ENCODE data around the gene NEK11. TPM values are rescaled to one million over a fixed set of nuclear protein-coding genes. Genes with fewer than 3 reads are reported as not detected.

The NEK11 gene
- polyA plus RNA-seq, 1 of the 3 experiments (the other 2 are of a cell fraction) = 4.7 TPM

DNA sequence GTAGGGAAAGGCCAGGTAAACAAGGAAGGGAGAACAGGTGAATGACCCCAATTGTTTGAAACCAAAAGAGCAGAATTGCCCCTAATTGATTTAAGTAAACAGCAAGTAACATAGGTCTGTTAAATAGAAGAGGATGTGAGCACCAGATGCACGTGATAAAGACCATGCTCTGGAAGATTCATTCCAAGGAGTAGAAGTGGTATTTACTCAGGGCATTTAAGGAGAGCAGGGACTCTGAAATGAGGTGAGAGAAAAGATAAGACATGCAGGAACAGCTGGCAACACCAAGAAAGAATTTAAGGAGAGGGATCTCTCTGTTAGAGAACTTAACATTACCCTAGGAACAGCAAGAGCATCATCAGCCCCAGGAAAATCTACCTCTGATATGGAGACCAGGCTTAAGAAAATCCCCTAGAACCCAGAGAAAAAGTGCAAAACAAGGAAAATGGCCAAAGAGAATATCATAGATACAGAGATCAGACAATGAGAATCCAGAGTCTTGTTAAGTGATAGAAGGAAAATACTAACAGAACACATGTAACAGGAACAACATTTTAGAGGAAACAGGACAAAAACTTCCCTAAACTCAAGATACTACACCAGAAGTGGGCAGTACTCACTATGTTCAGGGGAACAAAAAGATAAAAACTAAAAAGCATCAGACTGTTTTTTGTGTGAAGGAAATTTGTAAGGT lies 361.3 kb downstream of the NEK11 start (continued):
- TF ChIP-seq JUND (IDR thresholded peaks at IDR 0.05) = no peak
- no peak for TF ChIP-seq MXI1 (IDR thresholded peaks at IDR 0.05; ENCODE audit: low read depth, low read length)
- no peak for TF ChIP-seq GATA2 (CRISPR knock-in tag; IDR thresholded peaks at IDR 0.05)
- TF ChIP-seq FOXM1 (IDR thresholded peaks at IDR 0.05; ENCODE audit: low read depth) = no peak
- TF ChIP-seq CHD2 (IDR thresholded peaks at IDR 0.05; ENCODE audit: low read length, partially characterized antibody) = no peak
- TF ChIP-seq, protein P1, sequence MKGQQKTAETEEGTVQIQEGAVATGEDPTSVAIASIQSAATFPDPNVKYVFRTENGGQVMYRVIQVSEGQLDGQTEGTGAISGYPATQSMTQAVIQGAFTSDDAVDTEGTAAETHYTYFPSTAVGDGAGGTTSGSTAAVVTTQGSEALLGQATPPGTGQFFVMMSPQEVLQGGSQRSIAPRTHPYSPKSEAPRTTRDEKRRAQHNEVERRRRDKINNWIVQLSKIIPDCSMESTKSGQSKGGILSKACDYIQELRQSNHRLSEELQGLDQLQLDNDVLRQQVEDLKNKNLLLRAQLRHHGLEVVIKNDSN (IDR thresholded peaks at IDR 0.05; ENCODE audit: borderline replicate concordance, low read depth) = no peak
- TF ChIP-seq, protein P2, sequence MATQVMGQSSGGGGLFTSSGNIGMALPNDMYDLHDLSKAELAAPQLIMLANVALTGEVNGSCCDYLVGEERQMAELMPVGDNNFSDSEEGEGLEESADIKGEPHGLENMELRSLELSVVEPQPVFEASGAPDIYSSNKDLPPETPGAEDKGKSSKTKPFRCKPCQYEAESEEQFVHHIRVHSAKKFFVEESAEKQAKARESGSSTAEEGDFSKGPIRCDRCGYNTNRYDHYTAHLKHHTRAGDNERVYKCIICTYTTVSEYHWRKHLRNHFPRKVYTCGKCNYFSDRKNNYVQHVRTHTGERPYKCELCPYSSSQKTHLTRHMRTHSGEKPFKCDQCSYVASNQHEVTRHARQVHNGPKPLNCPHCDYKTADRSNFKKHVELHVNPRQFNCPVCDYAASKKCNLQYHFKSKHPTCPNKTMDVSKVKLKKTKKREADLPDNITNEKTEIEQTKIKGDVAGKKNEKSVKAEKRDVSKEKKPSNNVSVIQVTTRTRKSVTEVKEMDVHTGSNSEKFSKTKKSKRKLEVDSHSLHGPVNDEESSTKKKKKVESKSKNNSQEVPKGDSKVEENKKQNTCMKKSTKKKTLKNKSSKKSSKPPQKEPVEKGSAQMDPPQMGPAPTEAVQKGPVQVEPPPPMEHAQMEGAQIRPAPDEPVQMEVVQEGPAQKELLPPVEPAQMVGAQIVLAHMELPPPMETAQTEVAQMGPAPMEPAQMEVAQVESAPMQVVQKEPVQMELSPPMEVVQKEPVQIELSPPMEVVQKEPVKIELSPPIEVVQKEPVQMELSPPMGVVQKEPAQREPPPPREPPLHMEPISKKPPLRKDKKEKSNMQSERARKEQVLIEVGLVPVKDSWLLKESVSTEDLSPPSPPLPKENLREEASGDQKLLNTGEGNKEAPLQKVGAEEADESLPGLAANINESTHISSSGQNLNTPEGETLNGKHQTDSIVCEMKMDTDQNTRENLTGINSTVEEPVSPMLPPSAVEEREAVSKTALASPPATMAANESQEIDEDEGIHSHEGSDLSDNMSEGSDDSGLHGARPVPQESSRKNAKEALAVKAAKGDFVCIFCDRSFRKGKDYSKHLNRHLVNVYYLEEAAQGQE (IDR thresholded peaks at IDR 0.05; ENCODE audit: low read depth, low read length) = no peak
- TF ChIP-seq YY1 (IDR thresholded peaks at IDR 0.05; ENCODE audit: low read depth) = no peak
- no peak for TF ChIP-seq RXRA (IDR thresholded peaks at IDR 0.05; ENCODE audit: borderline replicate concordance, low read depth)
- no peak for TF ChIP-seq FOSL2 (IDR thresholded peaks at IDR 0.05; ENCODE audit: borderline replicate concordance, low read depth)

DNA sequence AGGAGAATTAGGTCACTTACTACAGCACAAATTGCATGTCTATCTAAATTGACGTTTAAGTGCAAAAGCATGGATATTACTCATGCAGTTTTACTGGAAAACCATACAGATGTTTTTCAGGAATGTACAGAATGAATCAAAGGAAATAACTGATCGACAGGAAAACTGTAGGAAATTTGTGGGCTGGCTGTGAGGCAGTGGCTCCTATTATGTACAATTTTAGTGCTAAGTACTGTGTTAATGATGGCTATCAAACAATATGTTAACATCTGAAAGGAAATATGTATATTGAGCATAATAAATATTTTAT lies 361.8 kb downstream of the NEK11 start:
- Histone ChIP-seq H3K4me2 (no peak overlapping the region), H3K9ac (no peak overlapping the region), H2AFZ (ENCODE audit: low read depth) (no peak overlapping the region), H3K9me2 (no peaks in the 10 kb centered on the region), H3K4me1 (ENCODE audit: control insufficient read depth in 1 of 2, insufficient read depth in 2 of 2, low read depth in 1 of 2, low read length in 1 of 2) (no peaks in the 10 kb centered on the region; a peak in 1 of 4 replicates), H4K20me1 (ENCODE audit: insufficient read depth) (no peaks in the 10 kb centered on the region), H3K36me3 (replicated peaks in 1 of 2; ENCODE audit: control insufficient read depth in 1 of 2, insufficient read depth in 2 of 2, low read length in 1 of 2) (peaks cover 12 to 13% of the 10 kb centered on the region in 2 experiments), H3K27me3 (ENCODE audit: insufficient read depth) (no peaks in the 10 kb centered on the region), H3F3A (replicated peaks; ENCODE audit: insufficient read depth) (no peaks in the 10 kb centered on the region), H3K4me3 (ENCODE audit: low read depth in 2 of 2, low read length in 1 of 2) (no peak overlapping the region), H3K27ac (ENCODE audit: low read depth in 2 of 2, low read length in 1 of 2) (no peak overlapping the region), H3K79me2 (ENCODE audit: insufficient read depth) (no peaks in the 10 kb centered on the region), H3K9me3 (no peaks in the 10 kb centered on the region)
- ChIA-PET POLR2A (no interaction called here), CTCF (no interaction called here)
- WGBS (ENCODE audit: low lambda C conversion rate) = 47% methylated on average over 2 of the region's 2 CpGs
- DNase-seq = no peak
- TF ChIP-seq, protein P3, sequence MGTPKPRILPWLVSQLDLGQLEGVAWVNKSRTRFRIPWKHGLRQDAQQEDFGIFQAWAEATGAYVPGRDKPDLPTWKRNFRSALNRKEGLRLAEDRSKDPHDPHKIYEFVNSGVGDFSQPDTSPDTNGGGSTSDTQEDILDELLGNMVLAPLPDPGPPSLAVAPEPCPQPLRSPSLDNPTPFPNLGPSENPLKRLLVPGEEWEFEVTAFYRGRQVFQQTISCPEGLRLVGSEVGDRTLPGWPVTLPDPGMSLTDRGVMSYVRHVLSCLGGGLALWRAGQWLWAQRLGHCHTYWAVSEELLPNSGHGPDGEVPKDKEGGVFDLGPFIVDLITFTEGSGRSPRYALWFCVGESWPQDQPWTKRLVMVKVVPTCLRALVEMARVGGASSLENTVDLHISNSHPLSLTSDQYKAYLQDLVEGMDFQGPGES (IDR thresholded peaks at IDR 0.05; ENCODE audit: low read depth, low read length) = no peak
- TF ChIP-seq TCF12 (IDR thresholded peaks at IDR 0.05) = no peak
- TF ChIP-seq POLR2AphosphoS5 (IDR thresholded peaks at IDR 0.05; ENCODE audit: low read depth, low read length) = no peak
- no peak for TF ChIP-seq EP300 (IDR thresholded peaks at IDR 0.05; ENCODE audit: borderline replicate concordance in 1 of 2, low read depth in 1 of 2, low read length in 1 of 2)
- TF ChIP-seq TAF1 (IDR thresholded peaks at IDR 0.05; ENCODE audit: borderline replicate concordance, low read depth, low read length) = no peak
- TF ChIP-seq, protein P4, sequence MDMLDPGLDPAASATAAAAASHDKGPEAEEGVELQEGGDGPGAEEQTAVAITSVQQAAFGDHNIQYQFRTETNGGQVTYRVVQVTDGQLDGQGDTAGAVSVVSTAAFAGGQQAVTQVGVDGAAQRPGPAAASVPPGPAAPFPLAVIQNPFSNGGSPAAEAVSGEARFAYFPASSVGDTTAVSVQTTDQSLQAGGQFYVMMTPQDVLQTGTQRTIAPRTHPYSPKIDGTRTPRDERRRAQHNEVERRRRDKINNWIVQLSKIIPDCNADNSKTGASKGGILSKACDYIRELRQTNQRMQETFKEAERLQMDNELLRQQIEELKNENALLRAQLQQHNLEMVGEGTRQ (IDR thresholded peaks at IDR 0.05; ENCODE audit: borderline replicate concordance, low read depth, low read length) = no peak
- TF ChIP-seq, protein P2 (IDR thresholded peaks at IDR 0.05; ENCODE audit: low read depth, low read length) = no peak
- no peak for TF ChIP-seq TEAD4 (IDR thresholded peaks at IDR 0.05; ENCODE audit: borderline replicate concordance, insufficient read depth)
- TF ChIP-seq ELF1 (IDR thresholded peaks at IDR 0.05) = no peak
- no peak for TF ChIP-seq RAD21 (IDR thresholded peaks at IDR 0.05; ENCODE audit: low read length)
- no peak for TF ChIP-seq RCOR1 (IDR thresholded peaks at IDR 0.05; ENCODE audit: low read length)
- no peak for TF ChIP-seq CHD2 (IDR thresholded peaks at IDR 0.05; ENCODE audit: low read length, partially characterized antibody)
- TF ChIP-seq RXRA (IDR thresholded peaks at IDR 0.05; ENCODE audit: borderline replicate concordance, low read depth) = no peak
- TF ChIP-seq, protein P5, sequence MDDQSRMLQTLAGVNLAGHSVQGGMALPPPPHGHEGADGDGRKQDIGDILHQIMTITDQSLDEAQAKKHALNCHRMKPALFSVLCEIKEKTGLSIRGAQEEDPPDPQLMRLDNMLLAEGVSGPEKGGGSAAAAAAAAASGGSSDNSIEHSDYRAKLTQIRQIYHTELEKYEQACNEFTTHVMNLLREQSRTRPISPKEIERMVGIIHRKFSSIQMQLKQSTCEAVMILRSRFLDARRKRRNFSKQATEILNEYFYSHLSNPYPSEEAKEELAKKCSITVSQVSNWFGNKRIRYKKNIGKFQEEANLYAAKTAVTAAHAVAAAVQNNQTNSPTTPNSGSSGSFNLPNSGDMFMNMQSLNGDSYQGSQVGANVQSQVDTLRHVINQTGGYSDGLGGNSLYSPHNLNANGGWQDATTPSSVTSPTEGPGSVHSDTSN (IDR thresholded peaks at IDR 0.05) = no peak

Data from SK-N-SH (cell line).